Astrocyte of the hippocampus (primary cell): Measurements from ENCODE around the gene GRAMD1A.
A peak's percentile ranks its signal among the peaks of the same experiment; 100 is the strongest.
"Not testable (repeated sequence)": the region's sequence is repeated elsewhere in the genome, so short reads cannot be mapped to it uniquely, and the experiment has no call there.

Experiments used
- DNase-seq: peaks from one replicate; pipeline ENCODE4 v3.0.0; 2011; ENCODE audit warnings: low read depth, low spot score

Gene GRAMD1A

DNA sequence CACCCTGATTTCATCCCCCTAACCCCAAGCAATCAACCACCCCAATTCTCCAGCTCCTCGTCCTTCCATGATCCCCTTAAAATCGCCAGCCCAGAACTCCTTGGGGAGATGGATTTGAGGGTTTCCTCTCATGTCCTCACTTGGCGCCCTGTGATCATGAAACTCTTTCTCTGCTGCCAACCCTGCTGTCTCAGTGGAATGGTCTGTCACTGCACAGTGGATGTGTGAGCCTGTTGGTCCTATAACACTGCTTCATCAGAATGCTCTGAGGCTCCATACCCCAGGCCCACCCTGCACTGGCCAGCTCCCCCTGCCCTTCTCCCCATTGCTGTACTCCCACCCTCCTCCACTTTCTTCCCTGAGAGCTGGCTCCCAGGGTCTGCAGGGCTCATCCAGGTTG is 23.5 kb upstream of the GRAMD1A start:
- no peak for DNase-seq

DNA sequence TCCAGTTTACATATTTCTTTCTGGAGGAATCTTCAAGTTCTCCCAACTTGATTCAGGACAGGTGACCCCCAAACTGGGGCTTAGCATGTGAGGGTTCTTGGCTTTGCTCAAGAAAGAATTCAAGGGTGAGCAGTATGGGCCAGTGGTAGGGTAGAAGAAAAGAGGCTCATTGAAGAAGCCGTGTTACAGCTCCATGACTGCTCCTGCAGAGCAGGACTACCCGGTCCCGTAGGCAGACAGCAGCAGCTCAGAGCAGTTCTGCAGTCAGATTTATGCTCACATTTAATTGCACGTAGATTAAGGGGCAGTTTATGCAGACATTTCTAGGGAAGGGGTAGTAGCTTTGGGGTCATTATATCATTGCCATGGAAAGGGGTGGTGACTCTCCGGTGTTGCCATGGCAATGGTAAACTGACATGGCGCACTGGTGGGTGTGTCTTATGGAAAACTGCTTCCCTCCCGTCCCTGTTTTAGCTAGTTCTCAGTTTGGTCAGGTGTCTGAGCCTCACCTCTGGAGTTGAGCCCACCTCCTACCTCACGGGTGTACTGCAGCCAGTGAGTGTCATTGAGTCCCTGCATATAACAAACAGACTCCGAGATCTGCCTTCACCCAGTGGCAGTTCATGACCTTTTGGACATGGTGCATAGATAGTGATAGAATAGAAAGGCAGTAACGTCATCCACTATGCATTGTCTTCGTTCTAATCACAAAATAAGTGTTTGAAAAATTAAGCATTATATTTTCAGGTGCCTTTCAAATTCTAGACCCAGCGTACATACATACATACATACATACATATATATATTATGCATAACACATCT is 20.1 kb upstream of the GRAMD1A start:
- DNase-seq: no peak

DNA sequence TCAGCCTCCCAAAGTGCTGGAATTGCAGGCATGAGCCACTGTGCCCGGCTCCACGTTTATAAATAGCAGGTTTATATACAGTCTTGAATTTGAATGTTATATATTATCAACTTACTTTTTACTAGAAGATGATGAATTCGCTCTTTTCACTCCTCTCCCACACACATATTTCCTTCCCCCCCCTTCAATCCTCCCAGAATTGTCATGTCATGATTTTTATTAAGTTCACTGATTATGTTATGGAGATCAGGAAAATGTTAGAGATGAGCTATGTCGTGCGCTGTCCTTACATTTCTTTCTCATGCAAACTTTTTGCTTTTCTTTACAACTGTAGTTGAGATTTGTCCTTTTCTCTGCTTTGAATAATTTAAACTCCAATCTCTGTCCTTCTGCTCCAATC is 17.8 kb upstream of the GRAMD1A start:
- no peak for DNase-seq

DNA sequence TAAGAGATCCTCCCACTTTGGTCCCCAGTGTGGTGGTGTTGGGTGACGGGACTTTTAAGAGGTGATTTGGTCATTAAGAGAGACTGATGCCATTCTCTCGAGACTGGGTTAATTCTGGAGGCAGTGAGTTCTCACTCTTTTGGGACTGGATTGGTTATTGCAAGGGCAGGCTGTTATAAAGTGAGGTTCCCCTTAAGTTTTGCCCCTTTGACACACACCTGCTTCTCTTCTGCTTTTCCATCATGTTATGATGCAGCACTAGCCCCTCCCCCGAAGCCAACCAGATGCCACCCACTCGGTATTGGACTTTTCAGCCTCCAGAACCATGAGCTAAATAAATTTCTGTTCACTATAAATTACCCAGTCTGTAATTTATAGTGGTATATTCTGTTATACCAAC is 16.3 kb upstream of the GRAMD1A start:
- no peak for DNase-seq

DNA sequence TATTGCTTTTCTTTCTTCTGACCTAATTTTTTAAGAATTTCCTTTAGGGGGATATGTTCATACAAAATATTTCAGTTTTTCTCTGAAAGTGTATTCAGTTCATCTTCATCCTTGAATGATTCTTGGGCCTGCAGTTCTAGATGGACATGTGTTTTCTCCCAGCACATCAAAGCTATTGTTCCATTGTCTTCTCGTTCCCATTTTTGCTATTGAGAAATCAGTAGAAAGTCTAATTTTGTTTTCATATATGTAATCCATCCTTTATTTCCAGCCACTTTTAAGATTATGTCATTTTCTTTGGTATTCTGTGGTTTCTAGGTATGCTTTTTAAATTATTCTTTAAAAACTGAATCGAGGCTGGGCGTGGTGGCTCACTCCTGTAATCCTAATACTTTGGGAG is 15.8 kb upstream of the GRAMD1A start:
- DNase-seq: no peak

DNA sequence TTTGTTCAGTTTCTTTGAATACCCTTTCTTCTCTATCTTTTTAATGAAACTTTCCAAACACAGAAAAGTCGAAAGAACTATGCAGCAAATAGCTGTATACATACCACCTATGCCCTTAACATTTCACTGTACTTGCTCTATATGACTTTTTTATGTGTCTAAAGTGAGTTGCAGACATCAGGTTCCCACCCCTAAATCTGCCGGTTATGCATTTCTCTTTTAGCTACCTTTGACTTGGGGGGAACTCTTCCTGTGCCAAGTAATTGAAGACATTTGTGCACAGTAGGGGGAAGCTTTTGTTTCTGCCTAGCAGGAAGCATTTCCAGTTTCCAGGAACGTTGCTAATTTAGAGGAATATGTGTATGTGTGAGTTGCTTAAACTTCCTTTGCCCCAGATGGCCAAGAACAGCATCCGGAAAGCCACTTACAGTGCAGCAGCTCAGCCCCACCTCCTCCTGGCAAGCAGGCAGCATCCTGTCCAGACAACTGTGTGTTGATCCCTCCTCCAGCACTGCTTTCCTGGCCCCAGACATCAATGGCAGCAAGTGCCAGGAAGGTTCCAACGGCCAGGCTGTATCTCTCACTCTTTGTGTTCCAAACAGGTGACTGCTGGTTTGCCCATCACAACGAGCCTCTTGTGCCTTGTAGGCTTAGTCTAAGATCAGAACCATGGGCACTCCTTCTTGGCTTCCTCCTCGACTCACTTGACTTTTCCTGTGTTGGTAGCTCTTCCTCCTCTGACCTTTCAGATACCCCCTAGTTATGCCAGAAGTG is 14.7 kb upstream of the GRAMD1A start:
- no peak for DNase-seq

DNA sequence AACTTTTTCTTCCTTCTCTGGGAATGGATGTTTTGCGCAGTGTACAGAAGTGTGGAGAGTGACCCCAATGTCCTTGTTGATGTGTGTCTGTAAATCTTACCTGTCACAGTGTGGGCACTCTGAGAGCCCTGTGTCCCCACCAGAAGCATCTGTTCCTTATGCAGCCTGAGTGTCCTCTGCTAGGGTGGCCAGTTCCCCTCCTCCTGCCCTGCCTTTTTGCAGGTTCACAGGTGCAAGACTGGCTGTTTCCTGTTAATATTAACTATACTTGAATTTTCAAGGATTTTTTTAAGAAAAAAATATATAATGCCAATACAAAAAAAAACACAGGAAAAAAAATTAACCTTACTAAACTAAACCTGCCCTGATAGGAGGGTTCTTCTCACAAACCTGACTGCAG is 12.0 kb upstream of the GRAMD1A start:
- DNase-seq: no peak

DNA sequence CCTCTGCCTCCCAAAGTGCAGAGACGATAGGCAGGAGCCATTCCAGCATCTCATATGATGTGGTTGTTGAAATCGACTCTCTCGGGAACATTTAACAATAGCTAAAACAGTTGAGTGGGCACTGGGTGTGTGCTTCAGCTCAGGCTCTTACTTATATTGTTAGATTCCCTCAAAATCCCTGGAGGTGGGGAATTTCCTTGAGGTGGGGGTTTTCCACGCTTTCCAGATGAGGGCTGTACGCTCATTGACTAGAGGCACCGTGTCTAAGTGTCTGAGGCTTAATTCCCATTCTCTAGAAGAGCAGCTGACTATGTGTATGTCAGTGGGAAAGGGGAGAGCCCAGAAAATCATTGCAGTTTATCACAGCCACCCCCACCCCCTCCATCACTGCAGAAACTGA is 10.8 kb upstream of the GRAMD1A start:
- DNase-seq: no peak

DNA sequence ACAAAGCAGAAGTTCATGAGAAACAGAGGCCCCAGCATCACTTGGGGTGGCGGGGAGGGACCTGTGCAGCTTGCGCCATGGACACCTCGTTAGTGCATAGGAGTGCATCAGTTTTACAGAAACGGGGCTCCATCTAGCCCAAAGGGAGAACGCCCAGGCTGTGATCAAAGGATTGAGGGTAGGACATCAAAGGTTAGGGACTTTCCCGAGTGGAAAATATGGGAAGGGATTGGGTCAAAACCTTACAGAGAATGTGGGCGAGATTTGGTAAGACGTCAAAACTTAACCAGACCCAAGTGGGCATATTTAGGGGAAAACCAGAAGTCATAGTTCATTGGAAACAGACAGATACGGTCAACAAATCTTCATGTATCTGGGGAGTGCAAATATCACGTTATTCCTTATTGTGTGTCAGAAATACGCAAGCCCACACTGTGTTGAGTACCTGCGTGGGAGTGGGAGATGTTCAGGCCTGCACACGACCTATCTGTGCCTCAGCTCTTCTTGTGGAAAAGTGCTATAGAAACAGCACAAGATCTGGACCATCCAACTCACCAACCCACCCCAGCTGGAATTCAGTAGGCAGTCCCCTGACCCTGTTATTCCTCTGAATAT is 9.4 kb upstream of the GRAMD1A start:
- no peak for DNase-seq

DNA sequence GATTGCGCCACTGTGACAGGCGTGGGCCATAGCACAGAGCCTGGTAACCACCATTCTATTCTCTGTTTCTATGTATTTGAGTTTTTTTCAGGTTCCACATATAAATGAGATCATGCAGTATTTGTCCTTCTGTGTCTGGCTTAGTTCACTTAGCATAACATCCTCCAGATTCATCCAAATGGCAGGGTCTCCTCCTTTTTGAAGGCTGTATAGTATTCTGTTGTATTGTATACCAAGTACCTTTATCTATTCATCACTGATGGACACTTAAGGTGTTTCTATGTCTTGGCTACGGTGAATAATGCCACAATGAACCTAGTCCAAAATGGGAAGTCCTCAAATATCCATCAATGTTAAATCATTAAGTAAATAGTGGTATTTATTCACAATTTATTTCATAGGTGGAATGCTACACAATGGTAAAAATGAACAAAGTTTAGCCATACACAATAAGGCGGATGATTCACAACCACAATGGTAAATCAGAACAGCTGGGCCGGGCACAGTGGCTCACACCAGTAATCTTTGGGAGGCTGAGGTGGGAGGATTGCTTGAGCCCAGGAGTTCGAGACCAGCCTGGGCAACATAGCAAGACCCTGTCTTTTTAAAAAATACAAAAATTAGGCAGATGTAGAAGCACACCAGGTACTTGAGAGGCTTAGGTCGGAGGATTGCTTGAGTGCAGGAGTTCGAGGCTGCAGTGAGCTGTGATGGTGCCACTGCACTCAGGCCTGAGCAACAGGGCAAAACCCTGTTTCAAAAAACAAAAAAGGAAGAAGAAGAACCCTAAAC is 8.4 kb upstream of the GRAMD1A start:
- DNase-seq: no peak

DNA sequence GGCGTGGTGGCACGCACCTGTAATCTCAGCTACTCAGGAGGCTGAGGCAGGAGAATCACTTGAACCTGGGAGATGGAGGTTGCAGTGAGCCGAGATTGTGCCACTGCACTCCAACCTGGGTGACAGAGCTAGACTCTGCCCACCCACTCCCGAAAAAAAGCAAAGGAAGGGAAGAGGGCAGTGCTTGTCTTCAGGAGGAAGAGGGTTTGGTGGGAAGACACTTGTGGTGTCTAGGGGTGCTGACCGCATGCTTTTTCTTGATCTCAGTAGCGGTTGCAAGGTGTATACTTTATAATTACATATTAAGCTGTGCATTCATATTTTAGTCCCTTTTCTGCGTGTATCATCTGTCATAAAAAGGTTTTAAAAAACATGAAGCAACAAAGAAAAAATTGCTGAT is 7.5 kb upstream of the GRAMD1A start:
- DNase-seq: not testable (repeated sequence)

DNA sequence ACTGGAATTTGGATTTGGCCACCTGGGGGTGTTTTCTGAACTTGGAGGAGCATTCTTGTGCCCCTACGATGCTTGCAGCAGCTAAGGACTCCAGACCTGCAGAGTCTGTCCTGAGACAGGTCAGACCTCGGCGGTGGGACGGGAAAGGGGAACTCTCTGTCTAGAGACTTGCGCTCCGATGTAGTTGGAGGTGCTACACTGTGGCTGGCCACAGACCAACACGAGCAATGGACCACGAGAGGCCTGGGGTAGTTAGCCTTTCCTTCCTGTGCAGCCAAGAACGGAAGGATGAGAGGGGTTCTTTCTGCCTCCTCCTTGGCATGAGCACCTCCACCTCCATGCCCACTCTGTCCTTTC is 5.9 kb upstream of the GRAMD1A start:
- DNase-seq: no peak

DNA sequence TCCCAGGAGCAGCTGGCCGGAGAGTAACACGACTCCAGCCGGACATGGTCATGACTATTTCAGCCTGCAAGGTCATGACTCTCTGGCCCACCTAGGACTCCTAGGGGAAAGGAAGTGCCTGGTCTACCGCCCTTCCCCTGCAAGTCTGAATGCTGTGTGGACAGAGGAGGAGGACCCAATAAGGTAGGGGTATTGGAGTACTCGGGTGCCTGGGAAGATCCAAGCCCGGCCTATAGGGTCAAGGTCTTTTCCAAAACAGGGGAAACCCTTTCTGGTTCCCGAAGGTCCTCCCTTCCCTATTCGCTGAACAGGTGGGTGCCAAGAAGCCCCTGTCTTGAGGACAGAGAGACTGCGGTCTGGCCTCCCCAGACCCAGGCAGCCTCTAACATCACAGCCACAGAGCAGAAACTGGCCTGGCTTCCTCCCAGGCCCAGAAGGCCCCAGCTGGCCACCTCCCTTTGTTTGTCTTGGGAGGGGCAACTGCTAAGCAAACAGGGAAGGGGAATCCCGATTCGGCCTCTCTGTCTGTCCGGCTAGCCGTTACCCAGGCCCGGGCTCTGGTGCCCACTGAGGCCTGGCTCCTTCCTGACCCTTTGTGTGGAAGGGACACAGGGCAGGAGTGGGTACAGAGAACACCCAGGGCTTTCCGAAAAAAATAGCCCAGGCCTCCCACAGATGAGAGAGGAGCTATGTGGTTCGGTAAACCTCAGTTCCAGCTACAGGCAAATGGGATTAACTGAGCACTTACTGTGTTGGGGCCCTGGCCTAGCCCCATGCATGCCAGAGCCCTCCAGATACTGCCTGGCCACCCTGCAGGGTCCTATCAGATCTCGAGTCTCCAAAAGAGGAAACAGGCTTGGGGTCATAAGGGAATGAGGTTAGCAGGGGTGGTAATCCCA is 5.2 kb upstream of the GRAMD1A start:
- no peak for DNase-seq

DNA sequence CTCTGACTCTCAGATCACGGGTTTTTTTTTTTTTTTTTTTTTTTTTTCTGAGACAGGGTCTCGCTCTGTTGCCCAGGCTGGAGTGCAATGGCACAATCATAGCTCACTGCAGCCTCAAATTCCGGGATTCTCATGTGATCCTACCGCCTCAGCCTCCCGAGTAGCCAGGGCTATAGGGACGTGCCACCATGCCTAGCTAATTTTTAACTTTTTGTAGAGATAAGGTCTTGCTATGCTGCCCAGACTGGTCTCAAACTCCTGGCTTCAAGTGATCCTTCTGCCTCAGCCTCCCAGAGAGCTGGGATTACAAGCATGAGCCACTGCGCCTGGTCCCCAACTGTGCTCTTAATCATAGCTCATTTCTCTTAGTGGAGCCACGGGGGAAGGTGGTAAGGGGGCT is 4.6 kb upstream of the GRAMD1A start:
- no peak for DNase-seq

DNA sequence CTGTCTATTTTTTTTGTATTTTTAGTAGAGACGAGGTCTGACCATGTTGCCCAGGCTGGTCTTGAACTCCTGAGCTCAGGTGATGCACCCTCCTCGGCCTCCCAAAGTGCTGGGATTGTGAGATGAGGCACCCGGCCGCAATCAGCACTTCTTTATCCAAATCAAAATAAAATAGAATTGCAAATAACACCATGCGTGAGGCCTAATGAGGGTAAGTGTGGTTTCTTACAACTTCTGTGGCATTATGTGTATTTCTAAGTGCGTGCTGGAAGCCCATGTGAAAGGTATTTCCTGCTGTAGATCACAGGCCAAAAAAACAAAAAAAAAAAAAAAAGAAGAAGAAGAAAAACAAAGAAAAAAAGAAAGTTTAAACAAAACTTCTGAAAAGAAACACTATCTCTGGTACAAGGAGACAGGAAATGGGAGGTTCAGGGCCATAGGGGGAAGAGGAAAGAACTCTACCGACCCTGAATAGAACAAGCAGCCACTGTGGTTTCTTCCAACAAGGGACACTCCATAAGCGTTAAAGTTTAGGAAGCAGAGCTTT is 3.0 kb upstream of the GRAMD1A start:
- DNase-seq: no peak

DNA sequence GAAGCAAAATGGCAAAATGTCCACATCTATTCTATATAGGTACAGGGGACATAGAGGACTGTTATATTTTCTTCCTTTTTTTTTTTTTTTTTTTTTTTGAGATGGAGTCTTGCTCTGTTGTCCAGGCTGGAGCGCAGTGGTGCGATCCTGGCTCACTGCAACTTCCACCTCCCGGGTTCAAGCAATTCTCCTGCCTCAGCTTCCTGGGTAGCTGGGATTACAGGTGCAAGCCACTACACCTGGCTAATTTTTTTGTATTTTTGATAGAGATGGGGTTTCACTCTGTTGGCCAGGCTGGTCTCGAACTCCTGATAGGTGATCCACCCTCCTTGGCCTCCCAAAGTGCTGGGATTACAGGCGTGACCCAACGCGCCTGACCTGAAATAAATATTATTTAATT is 1.9 kb upstream of the GRAMD1A start:
- not testable (repeated sequence) for DNase-seq

DNA sequence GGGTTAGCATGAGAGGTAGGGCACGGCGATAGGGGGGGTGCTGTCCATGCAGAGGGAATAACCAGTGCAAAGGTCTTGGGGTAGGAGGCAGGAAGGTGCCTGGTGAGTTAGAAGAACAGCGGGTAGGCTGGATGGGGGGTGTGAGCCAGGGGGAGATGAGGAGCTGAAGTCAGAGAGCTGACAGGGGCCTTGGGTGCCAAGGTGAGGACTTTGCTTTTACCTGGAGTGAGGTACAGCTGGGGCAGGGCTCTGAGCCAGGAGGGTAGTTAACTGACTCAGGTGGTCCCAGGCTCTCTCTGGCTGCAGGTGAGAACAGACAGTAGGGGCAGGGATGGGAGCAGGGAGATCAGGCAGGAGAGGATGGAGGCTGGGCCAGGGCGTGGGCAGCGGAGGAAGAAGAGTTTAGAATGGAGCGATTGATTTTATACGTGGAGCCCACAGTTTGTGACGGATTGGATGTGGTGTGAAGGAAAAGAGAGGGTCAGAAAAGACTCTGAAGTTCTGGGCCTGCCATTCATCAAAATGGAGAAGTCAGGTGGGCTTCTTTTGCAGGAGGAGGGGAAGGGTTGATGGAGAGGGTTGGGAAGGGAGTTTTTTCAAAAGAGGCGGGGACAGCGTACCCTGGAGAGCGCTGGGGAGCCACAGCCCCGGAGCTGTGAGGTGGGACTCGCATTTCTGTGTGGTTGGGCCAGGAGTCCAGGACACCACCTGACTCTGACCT is 1.2 kb upstream of the GRAMD1A start:
- no peak for DNase-seq

DNA sequence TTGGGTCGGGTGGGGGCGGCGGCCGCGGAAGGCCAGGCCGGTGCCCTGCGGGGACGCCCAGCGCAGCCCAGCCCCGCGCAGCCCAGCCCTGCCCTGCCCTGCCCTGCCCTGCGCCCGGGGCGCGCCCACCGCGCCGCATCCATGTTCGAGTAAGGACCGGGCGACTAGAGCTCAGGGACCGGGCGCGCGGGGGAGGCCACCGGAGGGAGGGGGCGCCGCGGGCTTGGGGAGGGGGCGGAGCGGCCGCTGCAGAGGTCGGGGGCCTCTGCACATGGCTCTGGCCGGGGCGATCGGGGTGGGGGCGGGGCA is 169 bp downstream of the GRAMD1A start:
- DNase-seq: no peak

DNA sequence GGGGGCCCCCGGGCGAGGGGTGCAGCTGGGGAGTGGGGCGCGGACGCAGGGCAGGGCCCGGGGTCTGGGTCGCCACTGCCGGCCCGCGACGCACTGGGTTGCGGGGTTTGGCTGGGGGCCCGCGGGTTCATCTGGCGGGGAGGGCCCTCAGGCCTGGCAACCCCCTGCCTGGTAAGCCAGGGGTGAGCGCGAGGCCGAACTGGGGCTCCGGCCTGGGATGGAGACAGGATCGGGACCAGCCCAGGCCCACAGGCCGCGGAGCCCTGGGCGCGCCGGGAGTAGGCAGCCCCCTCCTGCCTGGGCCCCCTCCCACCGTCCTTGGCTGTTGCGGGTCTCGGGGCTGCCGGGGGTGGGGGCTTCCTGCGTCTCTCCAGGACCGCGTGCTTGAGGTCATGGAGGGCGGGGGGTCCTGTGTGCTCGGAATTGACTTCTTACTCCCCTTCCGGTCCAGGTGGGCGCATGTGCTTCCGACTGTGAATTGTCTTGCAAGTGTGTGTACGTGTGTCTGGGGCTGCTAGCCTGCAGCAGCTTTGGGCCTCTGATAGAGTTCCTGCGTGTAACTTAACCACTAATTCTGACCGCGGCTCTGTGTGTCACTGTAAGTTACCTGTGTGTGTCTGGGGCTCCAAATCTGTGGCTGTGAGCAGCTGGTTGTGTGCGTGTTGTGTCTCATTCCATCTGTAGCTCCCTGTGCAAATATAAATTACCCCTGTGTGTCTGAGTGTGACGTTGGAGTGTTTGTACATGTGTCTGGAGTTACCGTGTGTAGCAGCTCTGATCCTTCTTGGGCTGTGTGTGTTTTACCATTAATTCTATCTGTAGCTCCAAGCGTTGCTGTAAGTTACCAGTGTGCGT is 751 bp downstream of the GRAMD1A start:
- DNase-seq: peak; percentile 59
